H54 (cell line): Measurements from ENCODE around the gene PRKAR2B.

ENCODE experiments used
- DNase-seq: peaks from one replicate; pipeline ENCODE4 v3.0.0; 2011; ENCODE audit warnings: low spot score, mixed read lengths; ENCODE audit not compliant: insufficient read length
- FAIRE-seq: peaks from 3 replicates; lab custom pipeline; 2011; peaks lifted over from hg19 to GRCh38; lab: Jason Lieb, UNC
- POLR2A ChIP-seq: IDR thresholded peaks from 2 replicates; pipeline ENCODE4 v1.6.1; 2011; ENCODE audit warnings: low read depth, mild to moderate bottlenecking, low read length

PRKAR2B gene

GRCh38 chr7:107017965-107018719, 26.4 kb upstream of the PRKAR2B start:
- FAIRE-seq (no peak), DNase-seq (no peak)
- TF ChIP-seq POLR2A: no peak

GRCh38 chr7:107020400-107020799, 24.1 kb upstream of the PRKAR2B start:
- no peak for DNase-seq
- TF ChIP-seq POLR2A: no peak
- no peak for FAIRE-seq

- FAIRE-seq: no peak
- no peak for TF ChIP-seq POLR2A
Measured at GRCh38 chr7:107021600-107021999, 22.9 kb upstream of the PRKAR2B start.

GRCh38 chr7:107023522-107024151, 20.9 kb upstream of the PRKAR2B start:
- no peak for TF ChIP-seq POLR2A
- FAIRE-seq: no peak
- no peak for DNase-seq

More at GRCh38 chr7:107021600-107021999, 22.9 kb upstream of the PRKAR2B start:
- no peak for DNase-seq

GRCh38 chr7:107024906-107025305, 19.6 kb upstream of the PRKAR2B start:
- FAIRE-seq: no peak
- no peak for DNase-seq
- TF ChIP-seq POLR2A: no peak

GRCh38 chr7:107025449-107026103, 18.9 kb upstream of the PRKAR2B start:
- DNase-seq (no peak), FAIRE-seq (no peak)
- TF ChIP-seq POLR2A: no peak

- FAIRE-seq (no peak), DNase-seq (no peak)
- TF ChIP-seq POLR2A: no peak
Measured at GRCh38 chr7:107026166-107026565, 18.3 kb upstream of the PRKAR2B start.

- TF ChIP-seq POLR2A: no peak
- DNase-seq (no peak), FAIRE-seq (no peak)
Measured at GRCh38 chr7:107027208-107027607, 17.3 kb upstream of the PRKAR2B start.

- TF ChIP-seq POLR2A: no peak
- FAIRE-seq (no peak), DNase-seq (no peak)
Measured at GRCh38 chr7:107029061-107029763, 15.3 kb upstream of the PRKAR2B start.

GRCh38 chr7:107029764-107030286, 14.7 kb upstream of the PRKAR2B start:
- no peak for DNase-seq
- no peak for FAIRE-seq
- TF ChIP-seq POLR2A: no peak

GRCh38 chr7:107032050-107032449, 12.5 kb upstream of the PRKAR2B start:
- FAIRE-seq: no peak
- TF ChIP-seq POLR2A: no peak

GRCh38 chr7:107032720-107033438, 11.6 kb upstream of the PRKAR2B start:
- FAIRE-seq: no peak
- no peak for TF ChIP-seq POLR2A
- DNase-seq: no peak

More at GRCh38 chr7:107032050-107032449, 12.5 kb upstream of the PRKAR2B start:
- no peak for DNase-seq

- no peak for TF ChIP-seq POLR2A
- no peak for DNase-seq
- FAIRE-seq: no peak
Measured at GRCh38 chr7:107034553-107034952, 10.0 kb upstream of the PRKAR2B start.
